HEK293T (cell line): ENCODE data around the gene C1QTNF7.

ENCODE experiments used
- CTCF ChIA-PET: fragments of 350-600 bp; formaldehyde crosslinking; extraction: SDS; loops from one replicate; lab custom pipeline; 2021; ENCODE audit warnings: antibody characterized with exemption, inconsistent platforms; lab: Yijun Ruan, JAX
- POLR2A ChIA-PET: fragments of 350-600 bp; formaldehyde crosslinking; extraction: SDS; loops from one replicate; lab custom pipeline; 2020; ENCODE audit warnings: antibody characterized with exemption, inconsistent platforms; lab: Yijun Ruan, JAX
- DNase-seq: peaks from one replicate; pipeline ENCODE4 v3.0.0; 2012; ENCODE audit warnings: mixed read lengths; ENCODE audit errors: extremely low spot score
- ARNT ChIP-seq: fragments of 450-650 bp; IDR thresholded peaks from 2 replicates; pipeline ENCODE4 v1.6.1; 2017; ENCODE audit warnings: mild to moderate bottlenecking
- BHLHE40 ChIP-seq: fragments of 450-650 bp; IDR thresholded peaks from 2 replicates; pipeline ENCODE4 v1.6.1; 2016; ENCODE audit warnings: mild to moderate bottlenecking, moderate library complexity, borderline replicate concordance
- CTBP1 ChIP-seq: fragments of 450-650 bp; IDR thresholded peaks from 2 replicates; pipeline ENCODE4 v1.6.1; 2016; ENCODE audit warnings: borderline replicate concordance
- ELF4 ChIP-seq: fragments of 450-650 bp; IDR thresholded peaks from 2 replicates; pipeline ENCODE4 v1.6.1; 2017; ENCODE audit warnings: antibody characterized with exemption
- FOXA1 ChIP-seq: fragments of 450-650 bp; IDR thresholded peaks from 2 replicates; pipeline ENCODE4 v1.6.1; 2016; ENCODE audit warnings: mild to moderate bottlenecking
- FOXK2 ChIP-seq: fragments of 450-650 bp; IDR thresholded peaks from 2 replicates; pipeline ENCODE4 v1.6.1; 2016; ENCODE audit warnings: mild to moderate bottlenecking
- FOXM1 ChIP-seq: fragments of 450-650 bp; IDR thresholded peaks from 2 replicates; pipeline ENCODE4 v1.6.1; 2017; ENCODE audit warnings: mild to moderate bottlenecking, borderline replicate concordance
- HDGF ChIP-seq: fragments of 450-650 bp; IDR thresholded peaks from 2 replicates; pipeline ENCODE4 v1.6.1; 2017; ENCODE audit warnings: antibody characterized with exemption, borderline replicate concordance
- L3MBTL2 ChIP-seq: fragments of 450-650 bp; conservative IDR thresholded peaks from 2 replicates; pipeline ENCODE4 v1.6.1; 2016; ENCODE audit warnings: mild to moderate bottlenecking
- LEF1 ChIP-seq: fragments of 450-650 bp; IDR thresholded peaks from 2 replicates; pipeline ENCODE4 v1.6.1; 2017; ENCODE audit warnings: mild to moderate bottlenecking, borderline replicate concordance
- NFRKB ChIP-seq: fragments of 450-650 bp; IDR thresholded peaks from 2 replicates; pipeline ENCODE4 v1.6.1; 2016; ENCODE audit warnings: mild to moderate bottlenecking, moderate library complexity
- PKNOX1 ChIP-seq: fragments of 450-650 bp; IDR thresholded peaks from 2 replicates; pipeline ENCODE4 v1.6.1; 2016
- SP1 ChIP-seq: fragments of 450-650 bp; IDR thresholded peaks from 2 replicates; pipeline ENCODE4 v1.6.1; 2017
- SUZ12 ChIP-seq: fragments of 450-650 bp; IDR thresholded peaks from 2 replicates; pipeline ENCODE4 v1.6.1; 2016; ENCODE audit warnings: mild to moderate bottlenecking
- TARDBP ChIP-seq: fragments of 450-650 bp; IDR thresholded peaks from 2 replicates; pipeline ENCODE4 v1.6.1; 2016
- ZNF384 ChIP-seq: fragments of 450-650 bp; IDR thresholded peaks from 2 replicates; pipeline ENCODE4 v1.6.1; 2016

Gene C1QTNF7

DNA sequence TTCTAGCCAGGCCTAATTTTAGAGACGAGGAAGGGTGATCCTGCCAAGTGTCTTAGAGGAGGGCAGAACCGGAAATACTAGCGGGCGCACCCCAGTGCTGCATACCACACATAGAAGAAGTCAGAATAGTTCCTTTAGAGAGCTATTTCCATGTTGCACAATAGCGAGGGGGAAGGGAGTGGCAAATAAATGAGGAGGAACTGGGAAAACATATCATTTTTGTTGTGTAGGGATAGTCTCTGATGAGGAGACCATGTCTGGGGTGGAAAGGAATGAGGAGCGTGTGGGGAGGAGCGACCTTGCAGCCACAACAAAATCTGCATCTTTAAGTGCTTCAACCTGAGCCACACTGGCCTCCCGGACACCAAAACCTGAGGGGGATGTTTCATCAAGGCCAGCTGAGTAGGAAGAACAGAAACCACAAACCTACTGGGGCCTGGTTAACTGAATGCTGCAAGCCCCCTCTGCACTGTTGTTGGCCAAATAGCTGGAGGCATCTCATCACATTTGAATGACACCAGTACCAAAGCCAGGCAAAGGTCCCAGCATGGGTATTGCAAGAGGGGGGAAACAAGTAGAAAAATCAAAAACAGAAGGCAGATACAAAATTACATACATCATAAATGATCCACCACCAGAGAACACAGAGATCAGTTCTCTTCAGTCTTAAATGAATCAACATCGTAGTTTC is 26.7 kb upstream of the C1QTNF7 start:
- POLR2A ChIA-PET: no interaction called here
- no peak for TF ChIP-seq NFRKB
- TF ChIP-seq SP1: no peak
- TF ChIP-seq HDGF: no peak
- no peak for TF ChIP-seq SUZ12
- TF ChIP-seq ZNF384: no peak
- DNase-seq: no peak
- CTCF ChIA-PET: no interaction called here

DNA sequence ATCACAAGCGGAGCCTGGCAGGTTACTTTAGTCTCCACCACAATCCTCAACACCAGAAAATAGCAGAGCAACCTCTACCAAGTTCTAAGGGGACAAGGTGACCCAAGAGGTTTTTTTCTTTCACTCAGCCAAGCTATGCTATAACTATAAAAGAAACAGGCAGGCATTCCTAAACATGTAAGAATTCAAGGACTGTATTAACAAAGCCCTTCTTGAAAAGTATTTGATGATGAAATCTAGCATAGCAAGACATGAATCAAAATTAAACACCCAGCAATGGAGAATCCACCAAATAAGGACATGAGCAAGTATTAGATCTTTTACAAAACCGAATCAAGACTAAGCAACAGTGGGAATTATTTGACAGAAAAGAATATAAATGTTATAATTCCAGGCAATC is 25.7 kb upstream of the C1QTNF7 start:
- ChIA-PET CTCF (no interaction called here), POLR2A (no interaction called here)
- TF ChIP-seq CTBP1 (no peak), HDGF (no peak), NFRKB (no peak), FOXM1 (no peak), ARNT (no peak), TARDBP (no peak), PKNOX1 (no peak), FOXA1 (no peak), BHLHE40 (no peak), SP1 (no peak), ELF4 (no peak), L3MBTL2 (no peak), ZNF384 (no peak), FOXK2 (no peak)
- no peak for DNase-seq

- TF ChIP-seq ZNF384 (no peak), SUZ12 (no peak), HDGF (no peak), ARNT (no peak)
- CTCF ChIA-PET: no interaction called here
- no peak for DNase-seq
- POLR2A ChIA-PET: no interaction called here
Observed at GRCh38 chr4:15402974-15403373, 24.9 kb upstream of the C1QTNF7 start.

DNA sequence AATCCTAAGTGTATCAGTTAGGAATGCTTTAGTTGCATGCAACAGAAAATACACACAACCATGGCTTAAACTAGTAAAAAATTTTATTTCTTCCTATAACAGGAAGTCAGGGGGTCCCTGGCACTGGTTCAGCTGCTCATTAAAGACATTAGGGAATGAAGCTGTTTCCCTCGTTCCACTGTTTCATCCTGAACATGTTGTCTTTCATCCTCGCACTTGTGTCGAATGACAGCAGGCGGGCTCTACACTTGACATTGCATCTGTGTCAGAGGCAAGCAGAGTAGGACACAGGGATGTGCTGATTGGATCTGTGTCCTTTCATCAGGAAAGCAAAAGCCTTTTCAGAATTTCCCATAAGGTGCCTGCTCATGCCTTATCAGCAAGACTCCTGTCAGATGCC is 22.8 kb upstream of the C1QTNF7 start:
- POLR2A ChIA-PET: no interaction called here
- no peak for DNase-seq
- CTCF ChIA-PET: interaction anchor here (0.9 kb wide), 1 partner anchor 9 kb away, joined by 3 read pairs; no protein-coding TSS in a partner anchor

DNA sequence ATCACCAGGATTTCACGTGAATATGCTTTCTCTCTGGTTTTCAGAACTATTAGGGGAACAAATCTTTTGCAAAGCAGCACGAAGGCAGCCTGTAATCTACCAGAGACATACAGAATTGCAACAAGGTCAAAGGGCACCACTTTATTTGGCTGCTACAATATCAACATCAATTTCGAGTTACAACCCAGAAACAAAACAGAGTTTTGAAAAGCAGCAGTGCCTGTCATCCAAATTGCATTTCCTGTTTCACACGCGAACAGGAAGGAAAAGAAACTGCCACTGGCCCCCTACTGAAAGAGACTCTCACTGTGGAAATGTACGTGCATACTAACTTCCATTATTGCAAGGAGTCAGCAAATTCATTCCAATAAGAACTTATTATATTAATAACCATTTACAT is 17.1 kb upstream of the C1QTNF7 start:
- ChIA-PET CTCF (no interaction called here), POLR2A (no interaction called here)
- TF ChIP-seq TARDBP: no peak
- no peak for TF ChIP-seq FOXK2
- DNase-seq: no peak

More for the DNA sequence above, 22.8 kb upstream of the C1QTNF7 start:
- no peak for TF ChIP-seq BHLHE40
- no peak for TF ChIP-seq HDGF
- no peak for TF ChIP-seq PKNOX1
- TF ChIP-seq FOXM1: no peak
- TF ChIP-seq ELF4: no peak
- no peak for TF ChIP-seq LEF1
- no peak for TF ChIP-seq ARNT
- TF ChIP-seq ZNF384: no peak
- no peak for TF ChIP-seq FOXK2

GRCh38 chr4:15412461-15412860 is 15.4 kb upstream of the C1QTNF7 start:
- TF ChIP-seq FOXA1: no peak
- TF ChIP-seq HDGF: no peak
- TF ChIP-seq L3MBTL2: no peak
- no peak for TF ChIP-seq SP1
- TF ChIP-seq ELF4: no peak
- TF ChIP-seq FOXM1: no peak
- no peak for TF ChIP-seq LEF1
- no peak for TF ChIP-seq NFRKB
- no peak for TF ChIP-seq CTBP1
- TF ChIP-seq ZNF384: no peak
- ChIA-PET CTCF (no interaction called here), POLR2A (no interaction called here)
- no peak for DNase-seq

DNA sequence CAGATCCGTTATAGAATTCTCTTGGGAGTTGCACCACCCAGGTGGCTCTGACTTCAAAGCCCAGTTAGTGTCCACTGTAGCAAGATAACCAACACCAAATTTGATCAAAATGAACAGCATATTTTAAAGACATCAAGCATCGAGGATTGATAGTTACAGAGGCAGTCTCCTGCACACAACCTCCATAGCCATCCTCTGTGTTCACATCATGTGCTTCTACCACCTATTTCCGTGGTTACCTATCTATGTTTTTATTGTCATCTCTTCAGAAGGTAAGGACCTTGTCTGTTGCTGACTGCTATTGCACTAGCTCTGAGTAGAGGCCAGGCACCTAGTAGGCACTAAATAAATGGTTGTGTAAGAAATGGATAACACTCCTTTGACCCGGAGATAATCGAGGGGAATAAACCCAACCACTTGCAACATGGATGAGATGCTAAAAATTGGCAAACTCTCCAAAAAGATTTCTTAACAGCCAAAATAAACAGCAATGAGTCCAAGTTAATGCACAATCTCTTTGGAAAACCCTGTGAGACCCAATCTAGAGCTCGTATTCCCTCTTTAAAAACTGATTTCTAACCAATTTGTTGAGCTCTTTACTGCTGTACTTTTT is 14.7 kb upstream of the C1QTNF7 start:
- ChIA-PET CTCF (no interaction called here), POLR2A (no interaction called here)
- no peak for DNase-seq

More for the DNA sequence above, 14.7 kb upstream of the C1QTNF7 start:
- TF ChIP-seq FOXM1: no peak
- no peak for TF ChIP-seq NFRKB
- TF ChIP-seq ARNT: no peak
- no peak for TF ChIP-seq SUZ12
- no peak for TF ChIP-seq L3MBTL2
- TF ChIP-seq FOXK2: no peak
- no peak for TF ChIP-seq CTBP1
